ENCODE measurements around the gene CAPN2. TPM values are rescaled to one million over a fixed set of nuclear protein-coding genes. Genes with fewer than 3 reads are reported as not detected.

The CAPN2 gene
- total and polyA plus RNA-seq, 10 donors = 20.5 to 106 (median 82.0) TPM

DNA sequence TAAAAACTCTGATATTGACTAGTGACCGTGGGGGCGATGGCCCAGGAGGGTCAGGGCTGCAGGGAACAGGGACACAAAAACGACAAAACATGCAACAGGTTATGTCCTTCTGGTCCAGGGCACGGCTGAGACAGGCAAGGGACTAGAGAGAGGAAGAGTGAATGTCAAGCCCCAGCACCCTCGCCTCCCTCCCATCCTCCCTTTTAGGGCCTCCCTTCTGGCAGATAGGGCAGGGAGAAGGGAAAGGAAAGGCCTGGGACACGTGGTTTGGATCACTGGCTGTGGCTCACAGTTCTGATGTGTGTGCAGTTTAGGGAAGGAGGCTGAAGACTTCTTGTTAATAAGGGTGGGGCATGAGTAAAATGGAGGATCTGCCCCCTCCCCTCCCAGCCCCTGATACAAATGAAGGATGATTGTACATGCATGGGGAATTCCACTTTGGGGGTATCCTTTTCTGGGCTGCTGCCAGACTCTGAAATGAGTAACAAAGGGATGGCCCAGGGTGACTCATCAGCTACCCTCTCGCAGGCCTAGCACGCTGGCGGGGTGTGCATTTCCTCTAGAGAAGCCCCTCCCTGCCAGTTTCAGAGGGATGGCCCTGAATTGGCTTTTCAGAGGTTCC lies 14.2 kb downstream of the CAPN2 start:
- H3K36me3 ChIP-seq = peaks cover 0 to 45% (median 3%) of the 10 kb centered on the region in 6 donors
- intact Hi-C loops (cut with DNase I; ENCODE audit: low total_unique reads) = no loop called here
- H3K9me3 ChIP-seq = no peaks in the 10 kb centered on the region
- H3K27ac ChIP-seq = peak overlapping the region in 7 of 8 donors; percentile 63 to 80 (median 73)
- peak; percentile 86 for DNase-seq
- 5 to 17% (median 14%) methylated on average over 9 of the region's 9 CpGs for WGBS, 5 donors
- TF ChIP-seq POLR2A (IDR thresholded peaks at IDR 0.05) (no peak), POLR2AphosphoS5 (IDR thresholded peaks at IDR 0.05) (peak in 2 of 3 donors; percentile 26 to 42)
- H3K27me3 ChIP-seq (replicated peaks in 1 of 7) = no peaks in the 10 kb centered on the region
- peaks cover 15 to 79% (median 44%) of the 10 kb centered on the region in 6 donors for H3K4me1 ChIP-seq
- H3K4me3 ChIP-seq = no peak overlapping the region

DNA sequence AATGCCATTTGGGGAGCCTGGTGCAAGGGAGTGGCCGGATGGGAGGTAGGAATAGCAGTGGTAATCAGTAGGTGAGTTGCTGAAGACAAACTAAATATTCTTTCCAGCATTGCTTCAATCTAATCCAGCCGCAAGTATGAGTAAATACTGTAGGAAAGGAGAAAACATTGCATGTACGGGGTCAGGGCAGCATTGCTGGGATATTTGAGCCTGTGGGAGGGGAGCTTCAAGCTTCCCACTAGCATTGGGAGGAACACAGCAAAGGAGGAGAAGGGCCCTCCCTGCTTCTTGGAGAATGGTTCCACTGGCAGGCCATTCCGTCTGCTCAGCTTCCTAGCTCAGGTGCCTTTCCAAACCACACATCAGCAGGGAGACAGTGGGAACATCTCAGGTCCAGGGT lies 15.2 kb downstream of the CAPN2 start:
- TF ChIP-seq POLR2AphosphoS5 (IDR thresholded peaks at IDR 0.05) = no peak
- no peak for TF ChIP-seq POLR2A (IDR thresholded peaks at IDR 0.05)
- TF ChIP-seq, protein P1, sequence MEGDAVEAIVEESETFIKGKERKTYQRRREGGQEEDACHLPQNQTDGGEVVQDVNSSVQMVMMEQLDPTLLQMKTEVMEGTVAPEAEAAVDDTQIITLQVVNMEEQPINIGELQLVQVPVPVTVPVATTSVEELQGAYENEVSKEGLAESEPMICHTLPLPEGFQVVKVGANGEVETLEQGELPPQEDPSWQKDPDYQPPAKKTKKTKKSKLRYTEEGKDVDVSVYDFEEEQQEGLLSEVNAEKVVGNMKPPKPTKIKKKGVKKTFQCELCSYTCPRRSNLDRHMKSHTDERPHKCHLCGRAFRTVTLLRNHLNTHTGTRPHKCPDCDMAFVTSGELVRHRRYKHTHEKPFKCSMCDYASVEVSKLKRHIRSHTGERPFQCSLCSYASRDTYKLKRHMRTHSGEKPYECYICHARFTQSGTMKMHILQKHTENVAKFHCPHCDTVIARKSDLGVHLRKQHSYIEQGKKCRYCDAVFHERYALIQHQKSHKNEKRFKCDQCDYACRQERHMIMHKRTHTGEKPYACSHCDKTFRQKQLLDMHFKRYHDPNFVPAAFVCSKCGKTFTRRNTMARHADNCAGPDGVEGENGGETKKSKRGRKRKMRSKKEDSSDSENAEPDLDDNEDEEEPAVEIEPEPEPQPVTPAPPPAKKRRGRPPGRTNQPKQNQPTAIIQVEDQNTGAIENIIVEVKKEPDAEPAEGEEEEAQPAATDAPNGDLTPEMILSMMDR (IDR thresholded peaks at IDR 0.05 in 8 of 11, conservative IDR thresholded peaks at IDR 0.05 in 3 of 11) = no peak
- peak overlapping the region in 5 of 8 donors; percentile 64 to 80 (median 76) for H3K27ac ChIP-seq
- H3K36me3 ChIP-seq = peaks cover 0 to 45% (median 3%) of the 10 kb centered on the region in 6 donors
- H3K27me3 ChIP-seq (replicated peaks in 1 of 7) = no peaks in the 10 kb centered on the region
- intact Hi-C loops (cut with DNase I; ENCODE audit: low total_unique reads) = no loop called here
- no peak for DNase-seq
- H3K4me1 ChIP-seq = peaks cover 18 to 80% (median 49%) of the 10 kb centered on the region in 6 donors
- no peak overlapping the region for H3K4me3 ChIP-seq
- WGBS, 5 donors = 81 to 92% (median 87%) methylated on average over 4 of the region's 4 CpGs
- H3K9me3 ChIP-seq = no peaks in the 10 kb centered on the region

DNA sequence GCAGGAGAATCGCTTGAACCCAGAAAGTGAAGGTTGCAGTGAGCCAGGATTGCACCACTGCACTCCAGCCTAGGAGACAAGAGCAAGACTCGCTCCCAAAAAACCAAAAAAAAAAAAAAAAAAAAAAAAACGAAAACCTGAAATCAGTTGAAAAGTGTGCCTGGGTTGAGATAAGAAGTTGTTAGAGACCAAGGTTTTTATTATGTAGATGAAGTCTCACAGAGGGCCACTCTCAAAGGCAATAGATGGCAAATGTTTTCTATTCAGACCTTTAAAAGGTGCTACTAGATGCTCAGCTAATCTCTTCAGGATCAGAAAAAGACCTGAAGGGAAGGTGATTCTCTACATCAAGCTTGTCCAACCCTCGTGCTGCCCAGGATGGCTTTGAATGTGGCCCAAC lies 17.6 kb downstream of the CAPN2 start:
- no peaks in the 10 kb centered on the region for H3K9me3 ChIP-seq
- H3K4me3 ChIP-seq = no peak overlapping the region
- TF ChIP-seq POLR2A (IDR thresholded peaks at IDR 0.05) (no peak), POLR2AphosphoS5 (IDR thresholded peaks at IDR 0.05) (no peak)
- TF ChIP-seq, protein P1 (IDR thresholded peaks at IDR 0.05 in 8 of 11, conservative IDR thresholded peaks at IDR 0.05 in 3 of 11) = no peak
- intact Hi-C loops (cut with DNase I; ENCODE audit: low total_unique reads) = no loop called here
- peaks cover 0 to 32% (median 0%) of the 10 kb centered on the region in 6 donors for H3K36me3 ChIP-seq
- 88 to 98% (median 92%) methylated on average over 4 of the region's 4 CpGs for WGBS, 5 donors
- peaks cover 24 to 80% (median 63%) of the 10 kb centered on the region in 6 donors for H3K4me1 ChIP-seq
- no peaks in the 10 kb centered on the region for H3K27me3 ChIP-seq (replicated peaks in 1 of 7)
- no peak overlapping the region for H3K27ac ChIP-seq
- no peak for DNase-seq

DNA sequence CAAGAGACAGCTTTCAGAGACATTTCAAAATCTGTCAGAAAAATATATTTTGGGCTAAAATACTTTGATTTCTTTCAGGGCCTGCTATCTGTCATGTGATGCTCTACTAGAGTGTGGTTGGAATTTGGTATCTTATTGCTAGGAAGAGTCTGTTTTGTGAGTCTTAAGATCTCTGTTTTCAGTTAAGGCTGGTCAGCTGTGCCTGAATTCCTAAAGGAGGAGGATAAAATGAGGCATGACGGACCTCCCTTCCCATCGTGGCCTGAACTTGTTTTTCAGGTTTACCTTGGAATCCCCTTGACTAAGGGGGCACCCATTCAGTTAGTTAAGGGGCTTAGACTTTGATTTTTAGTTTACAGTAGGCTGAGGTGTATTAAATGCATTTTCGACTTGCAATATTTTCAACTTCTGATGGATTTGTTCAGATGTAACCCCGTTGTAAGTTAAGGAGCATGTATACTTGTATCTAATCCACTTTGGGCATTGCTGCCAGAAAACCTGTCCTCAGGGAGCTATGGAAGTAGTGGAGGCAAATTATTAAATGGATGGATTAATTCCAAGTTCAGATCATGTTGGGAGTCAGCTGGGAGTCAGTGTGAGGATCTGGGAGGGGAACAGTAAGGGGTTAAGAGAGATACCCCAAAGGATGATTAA lies 18.3 kb downstream of the CAPN2 start:
- intact Hi-C loops (cut with DNase I; ENCODE audit: low total_unique reads) = no loop called here
- 74 to 87% (median 81%) methylated on average over 4 of the region's 4 CpGs for WGBS, 5 donors
- H3K27me3 ChIP-seq (replicated peaks in 1 of 7) = no peaks in the 10 kb centered on the region

More for the DNA sequence above, 18.3 kb downstream of the CAPN2 start:
- H3K9me3 ChIP-seq = no peaks in the 10 kb centered on the region
- H3K4me1 ChIP-seq = peaks cover 24 to 73% (median 59%) of the 10 kb centered on the region in 6 donors
- H3K4me3 ChIP-seq = no peak overlapping the region
- TF ChIP-seq POLR2AphosphoS5 (IDR thresholded peaks at IDR 0.05) = no peak
- H3K36me3 ChIP-seq = peaks cover 0 to 32% (median 0%) of the 10 kb centered on the region in 6 donors
- H3K27ac ChIP-seq = peak overlapping the region in 2 of 8 donors; percentile 51 to 55
- no peak for DNase-seq

Data from spleen (tissue), 11 donors.